HL-60/S4 (cell line): ENCODE data around the gene SPOCK1.

Source experiments
- in situ Hi-C: fragments of 300-500 bp; cut with MboI; formaldehyde crosslinking; loops from 2 replicates; pipeline ENCODE4 v1.14.3; 2022; ENCODE audit warnings: low sequenced_read_pairs

SPOCK1 gene

DNA sequence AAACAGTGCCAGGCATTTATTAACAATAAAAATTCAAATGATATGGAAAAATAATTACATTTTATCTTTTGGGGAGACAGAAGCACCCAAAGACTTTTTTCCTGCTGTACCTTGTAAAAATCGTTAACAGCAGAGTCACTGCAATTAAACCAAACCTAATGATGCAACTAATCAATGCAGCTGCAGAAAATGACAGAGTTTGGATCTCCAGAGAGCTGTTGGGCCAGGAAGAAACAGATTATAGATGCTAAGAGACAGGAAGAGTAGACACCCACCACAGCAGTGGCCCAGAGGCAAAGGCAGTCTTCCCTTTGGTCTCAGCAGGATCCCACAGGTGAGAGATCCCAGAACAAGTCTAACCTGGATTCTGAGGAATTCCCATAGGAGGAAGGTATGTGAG, 53.0 kb downstream of the SPOCK1 start:
- in situ Hi-C loops: no loop called here

DNA sequence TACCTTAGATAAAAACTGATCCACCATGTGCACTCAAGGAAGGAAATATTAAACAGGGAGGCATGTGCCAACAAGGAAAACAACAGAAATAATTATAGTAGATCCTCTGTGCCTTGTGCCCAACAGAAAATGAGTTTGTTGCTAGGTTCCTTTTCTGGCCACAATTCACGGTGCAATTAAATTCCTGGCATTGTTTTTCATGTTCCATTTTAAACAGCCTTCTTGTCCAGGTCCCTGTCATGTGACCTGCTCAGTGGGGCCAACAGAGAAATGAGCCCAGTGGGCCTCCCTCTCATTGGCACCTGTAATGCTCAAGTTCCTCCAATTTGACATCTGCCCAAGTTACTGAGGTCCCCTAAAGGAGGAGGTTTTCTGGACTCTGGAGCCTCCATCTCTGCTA, 56.5 kb downstream of the SPOCK1 start:
- in situ Hi-C loops: no loop called here

DNA sequence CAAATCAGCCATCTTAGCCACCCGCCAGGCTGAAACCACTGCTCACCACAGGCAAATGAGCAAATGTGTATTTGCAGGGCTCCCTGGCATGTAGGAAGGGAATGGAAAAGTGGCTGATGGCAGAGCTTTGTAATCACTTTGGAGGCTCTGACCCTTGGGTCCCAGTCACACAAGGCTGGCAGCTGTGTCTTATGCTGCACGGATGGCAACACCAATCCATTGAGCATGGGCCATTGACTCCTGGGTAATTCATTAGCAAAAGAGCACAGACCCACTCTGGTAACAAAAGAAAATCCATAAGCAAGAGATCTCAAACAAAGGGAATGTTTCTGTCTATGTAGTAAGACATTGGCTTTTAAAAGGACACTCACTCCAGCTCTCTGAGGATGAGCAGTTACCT, 57.6 kb downstream of the SPOCK1 start:
- in situ Hi-C loops: no loop called here

DNA sequence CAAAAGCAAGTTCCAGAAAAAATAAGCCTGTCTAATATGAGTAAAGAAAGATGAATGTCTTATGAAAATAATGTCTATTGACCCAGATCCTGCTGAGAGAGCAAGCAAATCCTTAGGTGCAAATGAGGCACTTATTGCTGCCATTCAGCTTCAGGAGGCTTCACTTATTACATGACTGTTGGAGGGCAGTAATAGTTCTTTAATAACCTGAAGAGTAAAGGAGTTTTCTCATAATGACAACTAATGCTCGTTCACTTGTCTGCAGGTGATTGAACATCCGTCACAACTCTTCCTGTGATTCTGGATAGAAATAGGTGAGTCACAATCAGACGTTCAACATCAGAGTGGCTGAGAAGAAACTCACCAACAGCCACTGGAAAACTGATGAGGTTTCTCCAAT, 58.3 kb downstream of the SPOCK1 start:
- in situ Hi-C loops: no loop called here

DNA sequence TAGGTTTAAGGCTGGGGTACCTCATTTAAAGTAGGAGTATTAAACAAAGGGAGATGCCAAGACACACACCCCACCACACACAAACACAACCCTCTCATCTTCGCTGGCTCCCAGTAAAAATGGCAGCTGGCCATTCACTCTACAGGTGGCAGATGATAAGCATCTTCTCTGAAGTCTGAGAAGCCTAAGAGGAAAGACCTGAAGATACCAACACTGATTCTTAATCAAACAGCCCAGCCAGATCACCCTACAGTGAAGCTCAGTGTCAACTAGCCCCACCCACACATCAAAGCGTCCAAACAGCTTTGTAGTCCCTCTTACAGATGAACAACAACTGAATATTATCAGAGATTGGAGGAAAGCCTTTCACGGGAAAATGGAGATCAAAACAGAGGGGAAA, 59.5 kb downstream of the SPOCK1 start:
- in situ Hi-C loops: no loop called here

DNA sequence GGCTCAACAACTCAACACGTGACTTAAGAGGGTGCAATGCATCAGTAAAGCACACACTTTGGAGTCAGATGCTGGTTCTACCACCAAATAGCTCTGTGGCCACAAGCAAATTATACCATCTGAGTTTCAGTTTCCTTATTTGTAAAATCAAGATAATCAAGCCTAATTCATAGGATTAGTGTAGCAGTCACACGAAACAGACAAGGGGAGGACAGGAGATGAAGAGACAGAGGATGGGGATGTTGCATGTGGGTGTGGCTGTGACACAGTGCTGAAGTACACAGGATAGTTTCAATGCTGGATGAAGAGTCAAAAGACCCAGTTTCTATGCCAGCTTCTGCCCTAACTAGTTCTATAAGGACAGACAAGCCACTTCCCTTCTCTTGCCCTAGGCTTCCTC, 60.2 kb downstream of the SPOCK1 start:
- in situ Hi-C loops: no loop called here

DNA sequence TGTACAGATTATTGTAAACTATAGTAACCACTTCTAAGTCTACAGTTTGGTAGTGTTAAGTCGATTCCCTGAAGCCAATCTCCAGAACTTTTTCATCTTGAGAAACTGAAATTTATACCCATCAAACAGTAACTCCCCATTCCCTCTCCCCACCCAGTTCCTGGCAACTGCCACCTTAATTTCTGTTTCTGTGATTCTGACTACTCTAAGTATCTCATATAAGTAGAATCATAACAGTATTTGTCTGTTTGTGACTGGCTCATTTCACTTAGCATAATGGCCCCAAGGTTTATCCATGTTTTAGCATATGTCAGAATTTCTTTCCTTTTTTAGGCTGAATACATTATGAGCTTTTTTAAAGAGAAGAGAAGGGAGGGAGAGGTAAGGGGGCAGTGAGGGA, 61.4 kb downstream of the SPOCK1 start:
- in situ Hi-C loops: no loop called here

DNA sequence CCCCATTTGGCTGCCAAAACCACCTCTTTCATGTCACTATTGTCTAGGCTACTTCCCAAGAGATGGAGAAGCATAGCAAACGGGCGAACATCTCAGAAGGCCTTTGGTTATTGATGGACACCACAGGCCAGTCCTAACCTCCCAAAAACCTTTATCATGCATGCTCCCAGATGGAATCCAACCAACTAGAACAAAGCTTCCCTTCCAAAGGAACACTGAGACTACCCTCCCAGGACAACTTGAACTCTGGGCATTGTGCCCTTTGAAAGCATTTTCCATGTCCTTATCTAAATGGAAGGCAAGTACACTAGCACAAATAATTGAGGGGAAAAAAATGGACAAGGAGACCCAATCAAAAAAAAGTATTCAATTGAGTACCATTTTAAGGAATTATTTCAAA, 65.6 kb downstream of the SPOCK1 start:
- in situ Hi-C loops: no loop called here

DNA sequence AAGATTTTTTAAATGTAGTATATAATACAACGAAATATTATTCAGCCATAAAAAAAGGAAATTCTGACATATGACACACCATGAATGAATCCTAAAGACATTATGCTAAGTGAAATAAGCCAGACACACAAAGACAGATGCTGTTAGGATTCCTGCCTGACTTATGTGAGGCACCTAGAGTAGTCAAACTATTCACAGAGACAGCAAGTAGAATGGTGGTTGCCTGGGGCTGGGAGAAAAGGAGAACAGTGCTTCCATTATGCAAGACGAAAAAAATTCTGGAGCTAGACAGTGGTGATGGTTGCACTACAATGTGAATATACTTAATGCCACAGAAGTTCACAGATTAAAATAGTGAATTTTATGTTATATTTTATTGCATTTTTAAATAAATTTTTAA, 66.8 kb downstream of the SPOCK1 start:
- in situ Hi-C loops: no loop called here

DNA sequence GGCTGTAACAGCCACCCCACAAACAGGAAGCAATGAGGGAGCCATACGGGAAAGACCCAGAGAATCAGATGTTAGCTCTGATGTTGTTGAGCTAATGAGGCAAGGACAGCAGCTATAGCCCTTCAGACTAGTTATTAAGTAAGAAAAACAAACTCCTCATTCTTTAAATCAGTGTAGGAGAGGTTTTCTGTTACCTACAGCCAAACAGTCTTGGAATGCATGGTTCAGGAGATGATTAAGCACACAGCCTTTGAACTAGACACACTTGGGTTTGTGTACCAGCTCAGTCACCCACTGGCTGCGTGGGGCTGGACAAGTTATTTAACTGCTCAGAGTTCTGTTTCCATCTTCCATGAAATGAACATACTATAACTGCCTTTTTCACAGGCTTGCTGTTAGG, 68.1 kb downstream of the SPOCK1 start:
- in situ Hi-C loops: no loop called here

DNA sequence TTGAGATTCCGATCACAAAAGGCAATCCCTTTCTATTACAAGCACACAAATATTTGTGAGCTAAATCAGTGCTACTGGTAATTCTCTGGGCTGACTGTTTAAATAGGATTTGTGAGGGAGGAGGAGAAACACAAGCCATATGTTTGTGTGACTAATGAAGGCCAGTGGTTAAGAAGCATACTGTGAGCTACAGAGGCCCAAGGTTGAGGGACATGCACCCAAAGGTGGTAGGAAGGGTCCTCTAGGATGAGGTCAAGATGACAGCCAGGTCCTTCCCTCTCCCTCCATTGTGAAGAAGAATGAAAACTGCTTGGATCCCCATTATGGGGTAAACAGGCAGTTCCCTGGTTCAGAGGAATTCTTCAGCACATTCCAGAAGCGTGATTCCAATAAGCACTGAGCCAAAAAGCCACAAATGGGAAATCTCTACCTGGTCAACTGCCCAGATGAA, 83.9 kb downstream of the SPOCK1 start:
- in situ Hi-C loops: no loop called here

DNA sequence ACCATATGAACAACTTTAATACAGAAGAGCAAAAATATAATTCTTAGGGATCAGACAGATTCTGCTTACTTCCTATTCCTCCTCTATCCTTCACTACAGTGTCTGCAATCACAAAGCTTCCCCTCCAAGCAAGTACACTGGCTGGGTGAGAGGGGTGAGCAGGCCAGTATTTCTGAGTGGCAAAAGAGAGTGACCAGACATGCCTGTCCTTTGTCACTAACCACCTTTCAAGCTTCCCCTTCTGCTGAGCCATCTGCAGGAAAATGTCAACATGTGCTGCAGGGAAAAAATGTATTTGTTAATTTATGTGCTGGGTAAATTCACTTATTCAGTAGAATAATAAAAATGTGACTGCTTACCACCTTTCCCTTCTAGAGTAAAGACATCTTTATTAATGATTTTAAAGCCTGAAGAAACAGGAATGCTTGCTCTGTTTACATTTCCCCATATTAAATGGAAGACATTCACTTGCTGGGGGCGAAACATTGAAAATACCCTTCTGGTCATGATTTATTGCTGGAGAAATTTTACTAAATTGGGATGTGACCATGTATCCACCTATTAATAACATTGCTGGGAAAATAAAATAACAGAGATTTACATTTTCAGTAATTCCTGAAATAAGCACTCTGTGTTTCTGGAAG, 84.9 kb downstream of the SPOCK1 start:
- in situ Hi-C loops: no loop called here

DNA sequence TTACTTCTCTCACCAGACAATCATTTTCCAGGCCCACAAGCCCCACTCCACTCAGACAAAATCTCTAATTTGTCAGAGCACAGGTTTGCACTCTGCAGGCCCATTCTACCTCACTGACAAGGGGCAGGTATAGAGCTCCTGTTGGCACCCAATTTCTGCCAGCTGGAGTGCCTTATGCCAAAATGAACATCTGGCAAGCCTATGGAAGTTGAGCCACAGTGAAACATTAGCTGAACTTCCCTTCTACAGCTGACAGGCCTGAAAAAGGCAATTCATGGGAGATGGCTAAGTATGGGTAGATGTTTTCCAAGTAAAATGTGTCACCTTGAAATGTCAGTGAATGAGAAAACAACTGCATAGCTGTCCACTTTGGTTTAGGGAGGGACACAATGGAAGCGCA, 87.0 kb downstream of the SPOCK1 start:
- in situ Hi-C loops: no loop called here

DNA sequence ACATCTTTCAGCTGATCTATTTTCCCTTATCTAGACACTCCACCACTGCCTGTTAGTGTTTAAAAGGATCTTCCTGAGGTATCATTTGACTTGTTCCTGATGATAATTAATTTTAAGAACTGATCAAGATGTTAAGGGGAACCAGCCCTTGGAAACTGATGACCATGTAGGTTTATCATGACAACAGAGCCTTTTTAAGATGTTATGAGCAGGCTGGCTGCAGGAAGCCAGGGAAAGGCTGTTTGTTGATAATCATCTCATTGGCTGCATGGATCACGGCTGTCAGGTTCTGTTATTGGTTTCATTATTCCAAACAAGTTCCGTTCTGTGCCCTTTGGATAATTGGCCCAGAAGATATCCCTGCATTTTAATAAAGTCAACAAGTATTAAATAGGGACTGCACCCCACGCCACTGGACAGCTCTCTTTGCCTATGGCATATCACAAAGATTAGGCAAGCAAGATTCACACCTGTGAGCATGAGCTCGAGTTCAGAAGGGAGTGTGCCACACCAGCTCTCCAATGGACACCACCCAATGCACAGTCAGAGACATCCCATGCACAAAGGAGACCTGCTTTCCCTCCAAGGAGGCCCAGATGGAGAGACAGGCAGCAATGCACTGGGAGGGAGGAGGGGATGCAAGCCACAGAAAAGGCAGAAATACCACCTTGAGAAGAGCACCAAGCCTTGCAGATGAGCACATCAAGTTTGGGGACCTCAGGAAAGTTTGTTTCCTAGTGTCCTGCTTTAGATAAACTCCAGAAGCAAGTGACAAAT, 88.7 kb downstream of the SPOCK1 start:
- in situ Hi-C loops: no loop called here

DNA sequence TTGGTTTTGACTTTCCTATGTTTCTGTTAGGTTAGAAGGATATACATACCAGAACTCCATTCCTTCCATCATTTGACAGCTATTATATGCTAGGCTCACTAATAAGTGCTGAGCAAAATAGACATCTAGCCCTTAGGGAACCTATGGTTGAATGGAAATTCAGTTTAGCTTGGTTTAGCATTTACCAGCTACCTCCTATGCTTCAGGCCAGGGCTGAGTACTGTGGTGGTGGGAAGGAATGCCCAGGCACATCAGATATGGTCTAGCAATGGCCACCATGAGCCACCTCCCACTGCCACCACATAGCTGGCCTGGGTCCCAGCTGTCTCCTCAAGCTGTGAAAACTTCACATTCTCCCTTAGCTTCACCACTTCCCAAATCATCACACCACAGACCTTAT, 89.4 kb downstream of the SPOCK1 start:
- in situ Hi-C loops: no loop called here

DNA sequence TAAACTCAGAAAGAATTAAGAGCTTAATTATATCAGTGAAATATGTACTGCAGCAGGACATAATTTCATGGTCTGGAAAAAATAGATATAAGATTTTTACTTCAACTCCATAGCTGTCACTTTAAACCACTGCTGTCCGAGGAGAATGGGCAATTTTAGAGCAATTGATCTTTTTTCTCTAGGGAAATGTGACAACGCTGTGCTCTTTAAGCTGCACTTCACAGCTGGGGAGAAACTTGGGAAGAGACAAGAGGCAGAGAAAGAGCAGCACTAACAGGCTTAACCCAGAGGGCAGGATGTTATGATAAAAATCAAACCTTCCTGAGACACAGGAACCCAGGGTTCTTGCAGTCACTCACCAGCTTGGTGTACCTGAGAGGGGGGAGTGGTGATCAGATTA, 92.0 kb downstream of the SPOCK1 start:
- in situ Hi-C loops: no loop called here

DNA sequence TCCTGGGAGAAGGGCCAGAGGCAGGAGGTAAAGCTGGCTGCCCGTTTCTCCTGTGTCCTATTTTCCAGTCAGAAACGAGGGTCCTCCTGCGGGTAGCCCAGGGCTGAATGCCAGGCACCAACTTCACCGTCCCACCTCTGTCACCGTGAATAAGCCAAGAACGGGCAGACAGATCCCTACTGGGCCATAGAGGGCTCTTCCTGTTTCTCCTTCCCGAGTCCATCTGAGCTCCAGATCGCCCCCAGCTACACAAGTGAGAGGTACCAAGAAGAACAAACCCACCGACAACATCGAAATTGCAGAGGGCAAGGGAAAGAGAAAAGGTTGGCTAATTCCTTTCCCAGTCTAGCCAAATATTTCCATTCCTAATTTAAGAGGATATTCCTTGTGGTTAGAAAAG, 93.7 kb downstream of the SPOCK1 start:
- in situ Hi-C loops: no loop called here

DNA sequence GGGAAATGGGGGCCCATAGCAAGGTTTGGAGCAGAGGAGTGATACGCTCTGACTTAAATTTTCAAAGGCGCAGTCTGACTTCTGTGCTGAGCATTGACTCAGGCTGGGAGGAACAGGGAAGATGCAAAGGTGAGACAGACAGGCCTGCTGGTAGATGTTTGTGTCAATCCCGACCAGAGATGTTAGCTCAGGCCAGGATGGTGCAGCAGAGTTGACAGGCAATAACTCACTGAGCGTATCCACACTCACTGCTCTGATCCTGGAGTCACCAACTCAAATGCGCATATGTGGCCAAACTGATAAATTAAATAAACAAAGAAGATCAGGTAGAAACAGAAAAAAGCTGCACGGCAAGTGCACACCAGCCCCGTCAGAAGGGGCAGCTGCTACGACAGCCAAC, 95.3 kb downstream of the SPOCK1 start:
- in situ Hi-C loops: no loop called here

DNA sequence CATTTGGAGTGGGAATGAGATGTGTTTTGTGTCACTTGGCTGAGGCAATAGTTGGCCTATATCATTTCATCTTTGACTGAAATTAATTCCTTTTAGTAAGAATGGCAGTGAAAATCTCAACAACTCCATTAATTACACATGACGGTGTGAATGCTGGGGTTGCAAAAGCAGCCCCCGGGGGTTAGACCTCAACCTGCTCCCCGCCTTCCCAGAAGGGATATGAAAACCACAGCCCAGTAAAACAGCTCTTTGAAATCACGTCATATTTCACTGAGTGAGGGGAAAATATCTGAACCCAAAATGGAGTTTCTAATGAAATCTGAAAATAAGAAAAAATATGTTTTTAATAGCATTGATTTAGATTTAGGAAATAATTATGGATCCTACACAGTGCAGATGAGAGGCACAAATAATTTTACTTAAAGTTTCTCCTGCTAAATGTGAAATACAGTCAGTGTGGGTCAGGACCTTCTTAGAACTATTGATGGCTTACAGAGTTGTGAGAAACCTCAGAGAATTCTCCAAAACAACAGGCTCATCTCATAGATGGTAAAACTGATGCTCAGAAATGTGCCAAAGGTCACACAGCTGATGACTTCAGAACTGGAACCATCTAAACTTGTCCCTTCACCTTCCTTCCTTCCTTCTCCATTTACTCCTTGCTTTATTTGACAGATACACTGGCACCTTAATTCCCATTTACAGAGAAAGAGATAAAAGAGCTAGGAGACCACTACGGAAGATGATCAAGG, 96.5 kb downstream of the SPOCK1 start:
- in situ Hi-C loops: no loop called here

DNA sequence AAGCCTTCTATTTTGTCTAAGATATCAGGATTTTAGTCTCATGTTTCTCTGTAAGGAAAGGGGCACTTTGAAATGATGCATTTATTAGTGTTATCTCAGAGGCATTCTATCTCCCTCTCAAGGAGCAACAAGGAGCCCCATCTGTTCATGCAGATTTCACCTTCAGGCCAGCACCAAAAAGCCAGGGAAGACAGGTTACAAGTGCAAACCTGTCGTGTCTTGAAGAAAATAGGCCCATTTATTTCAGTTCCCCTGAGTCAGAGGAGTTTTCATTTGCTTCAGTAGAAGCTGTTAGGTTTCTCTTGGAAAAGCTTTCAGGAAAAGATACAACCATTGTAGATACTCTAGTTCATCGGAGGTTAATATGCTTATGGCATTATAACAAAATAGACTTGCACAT, 97.2 kb downstream of the SPOCK1 start:
- in situ Hi-C loops: no loop called here

DNA sequence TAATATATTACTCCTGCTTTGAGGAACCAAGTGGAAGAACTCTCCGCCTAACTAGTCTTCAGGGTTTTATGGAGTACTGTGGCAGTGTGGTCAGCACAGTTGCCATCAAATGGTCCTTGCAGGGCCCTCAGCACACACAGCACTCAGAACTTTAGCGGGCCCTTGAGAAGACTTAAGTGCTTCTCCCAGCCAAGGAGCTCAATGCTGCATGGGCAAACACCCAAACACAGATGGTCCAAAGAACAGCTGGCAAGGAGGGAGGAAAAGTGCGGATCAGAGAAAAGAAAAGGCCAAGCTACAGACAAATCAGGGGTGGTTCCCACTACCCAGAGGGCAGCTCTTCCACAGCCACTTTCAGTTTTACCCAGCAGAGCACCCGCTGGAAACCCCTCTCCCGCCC, 98.6 kb downstream of the SPOCK1 start:
- in situ Hi-C loops: no loop called here

DNA sequence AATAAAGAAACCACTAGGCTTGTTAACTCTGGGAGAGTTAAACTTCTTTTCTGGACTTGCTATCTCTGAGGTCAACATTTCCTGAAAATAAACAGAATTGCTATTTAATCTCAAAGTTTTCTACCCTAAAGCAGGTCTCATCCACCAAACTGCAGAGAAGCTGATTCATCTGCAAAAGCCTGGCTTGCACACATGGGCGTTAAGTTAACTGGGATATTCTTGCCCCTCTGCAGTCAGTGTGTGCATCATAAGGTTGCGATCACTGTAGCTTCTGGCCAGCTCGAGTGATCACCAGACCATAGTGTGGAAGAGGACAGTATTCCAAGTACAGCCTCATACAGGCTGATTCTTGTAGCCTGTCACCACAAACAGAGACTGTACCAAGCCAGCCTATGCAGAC, 99.2 kb downstream of the SPOCK1 start:
- in situ Hi-C loops: no loop called here
